HepG2 (cell line): ENCODE measurements around the gene ODAD4. TPM values are rescaled to one million over a fixed set of nuclear protein-coding genes. Genes with fewer than 3 reads are reported as not detected.
A peak's percentile ranks its signal among the peaks of the same experiment; 100 is the strongest.

Source experiments
- CCAR2 ChIP-seq: fragments of 200-400 bp; formaldehyde crosslinking; optimal IDR thresholded peaks from 2 replicates; pipeline ENCODE3; 2018; ENCODE audit warnings: low read depth, mild to moderate bottlenecking, low read length, moderate library complexity
- IRX3 ChIP-seq: sonication (generic); formaldehyde crosslinking; IDR thresholded peaks from 2 replicates; pipeline ENCODE4 v1.8.1; 2023; ENCODE audit warnings: mild to moderate bottlenecking, low read depth, missing genetic modification reagents, borderline replicate concordance
- ISL2 ChIP-seq: sonication (generic); formaldehyde crosslinking; IDR thresholded peaks from 2 replicates; pipeline ENCODE4 v1.5.0; 2020; ENCODE audit warnings: missing genetic modification reagents
- KLF12 ChIP-seq: sonication (generic); formaldehyde crosslinking; IDR thresholded peaks from 2 replicates; pipeline ENCODE4 v1.4.0; 2020; ENCODE audit warnings: missing genetic modification reagents, borderline replicate concordance
- MIXL1 ChIP-seq: IDR thresholded peaks from 2 replicates; pipeline ENCODE4 v1.6.1; 2016
- MTERF4 ChIP-seq: sonication (generic); formaldehyde crosslinking; IDR thresholded peaks from 2 replicates; pipeline ENCODE4 v1.8.0; 2023; ENCODE audit warnings: mild to moderate bottlenecking, missing genetic modification reagents
- NFIB ChIP-seq: sonication (generic); formaldehyde crosslinking; IDR thresholded peaks from 2 replicates; pipeline ENCODE4 v1.9.0; 2021; ENCODE audit warnings: missing genetic modification reagents, mild to moderate bottlenecking, borderline replicate concordance
- PAXIP1 ChIP-seq: sonication (generic); formaldehyde crosslinking; conservative IDR thresholded peaks from 2 replicates; pipeline ENCODE4 v1.4.0; 2020; ENCODE audit warnings: mild to moderate bottlenecking, missing genetic modification reagents, moderate library complexity
- PHB2 ChIP-seq: fragments of 450-650 bp; IDR thresholded peaks from 2 replicates; pipeline ENCODE4 v1.6.1; 2018; ENCODE audit not compliant: partially characterized antibody
- PHF5A ChIP-seq: IDR thresholded peaks from one replicate; pipeline ENCODE4 v1.6.1; 2018; ENCODE audit warnings: low read depth, missing genetic modification reagents; ENCODE audit not compliant: unreplicated experiment
- RFX3 ChIP-seq: IDR thresholded peaks from 2 replicates; pipeline ENCODE4 v1.6.1; 2016; ENCODE audit warnings: missing biosample characterization, missing genetic modification reagents
- RORA ChIP-seq: sonication (generic); formaldehyde crosslinking; IDR thresholded peaks from 2 replicates; pipeline ENCODE4 v1.5.0; 2020; ENCODE audit warnings: mild to moderate bottlenecking, missing genetic modification reagents, moderate library complexity
- SP4 ChIP-seq: sonication (generic); formaldehyde crosslinking; IDR thresholded peaks from 2 replicates; pipeline ENCODE4 v1.8.1; 2023; ENCODE audit warnings: mild to moderate bottlenecking, missing genetic modification reagents
- TFE3 ChIP-seq: IDR thresholded peaks from 2 replicates; pipeline ENCODE4 v1.6.1; 2016
- ZBTB49 ChIP-seq: sonication (generic); formaldehyde crosslinking; IDR thresholded peaks from 2 replicates; pipeline ENCODE4 v1.4.0; 2020; ENCODE audit warnings: missing genetic modification reagents, borderline replicate concordance
- ZGPAT ChIP-seq: IDR thresholded peaks from 2 replicates; pipeline ENCODE4 v1.6.1; 2016; ENCODE audit warnings: mild to moderate bottlenecking
- ZNF12 ChIP-seq: sonication (generic); formaldehyde crosslinking; IDR thresholded peaks from 2 replicates; pipeline ENCODE4 v1.5.0; 2020; ENCODE audit warnings: missing genetic modification reagents
- ZNF207 ChIP-seq: fragments of 450-650 bp; IDR thresholded peaks from 2 replicates; pipeline ENCODE4 v1.6.1; 2016; ENCODE audit warnings: antibody characterized with exemption, borderline replicate concordance
- ZNF558 ChIP-seq: sonication (generic); formaldehyde crosslinking; IDR thresholded peaks from 2 replicates; pipeline ENCODE4 v1.9.0; 2022; ENCODE audit warnings: mild to moderate bottlenecking, missing genetic modification reagents, borderline replicate concordance
- polyA plus RNA-seq, 8 experiments: library from polyadenylated mRNA; depleted of rRNA in 3 of 8; stranded (reverse) in 7 of 8; unstranded in 1 of 8; fragments of >200 nt; fragmentation: Illumina TruSeq in 4 of 8; extraction: Trizol in 4 of 8; gene quantifications; 2 replicates each; pipeline versions ENCODE4 v1.2.1 to v1.2.3, GENCODE V29; 2011 to 2016; ENCODE audit warnings: low read depth in 4 of 8, missing spikeins in 1 of 8, mixed read lengths in 1 of 8; ENCODE audit not compliant: insufficient read depth in 1 of 8
- total RNA-seq, 5 experiments: library from RNA; depleted of rRNA; stranded (reverse); fragments of >200 nt; fragmentation: Illumina TruSeq; extraction: Trizol; gene quantifications; 2 replicates each; pipeline ENCODE4 v1.2.3, GENCODE V29; 2016; ENCODE audit warnings: low read depth in 1 of 5

Gene ODAD4
- total and polyA plus RNA-seq, 2 of the 13 experiments (the other 11 are each of a cell fraction or from before 2014, with no cell fraction given), result 0.48 to 0.53 TPM

GRCh38 chr17:41907633-41908539 lies 22.5 kb upstream of the ODAD4 start (continued):
- peak; percentile 95 for TF ChIP-seq PAXIP1 (CRISPR knock-in tag)
- no peak for TF ChIP-seq PHB2
- TF ChIP-seq PHF5A (CRISPR knock-in tag), result peak; percentile 87
- peak; percentile 28; the same call in 1 of the 2 replicates for TF ChIP-seq ZNF12
- no peak; the same call in 1 of the 2 replicates for TF ChIP-seq RFX3
- no peak for TF ChIP-seq KLF12 (CRISPR knock-in tag)
- peak; percentile 55; the same call in 1 of the 2 replicates for TF ChIP-seq SP4 (CRISPR knock-in tag)
- no peak for TF ChIP-seq MTERF4
- peak; percentile 84 for TF ChIP-seq MIXL1 (CRISPR knock-in tag)
- no peak for TF ChIP-seq ZNF558
- TF ChIP-seq ZGPAT, result peak; percentile 97
- TF ChIP-seq TFE3 (CRISPR knock-in tag), result peak; percentile 28; the same call in 1 of the 2 replicates
- TF ChIP-seq RORA (CRISPR knock-in tag), result no peak
- TF ChIP-seq CCAR2, result no peak
- peak; percentile 62 for TF ChIP-seq ISL2 (CRISPR knock-in tag)
- no peak for TF ChIP-seq ZBTB49 (CRISPR knock-in tag)
- TF ChIP-seq ZNF207, result no peak
- no peak for TF ChIP-seq IRX3 (CRISPR knock-in tag)
- TF ChIP-seq NFIB (CRISPR knock-in tag), result no peak
